ENCODE results near the gene AKT3. TPM values are rescaled to one million over a fixed set of nuclear protein-coding genes. Genes with fewer than 3 reads are reported as not detected.

AKT3 gene
- total RNA-seq, 2 donors from 2014 or later: 46.0 to 85.8 TPM

DNA sequence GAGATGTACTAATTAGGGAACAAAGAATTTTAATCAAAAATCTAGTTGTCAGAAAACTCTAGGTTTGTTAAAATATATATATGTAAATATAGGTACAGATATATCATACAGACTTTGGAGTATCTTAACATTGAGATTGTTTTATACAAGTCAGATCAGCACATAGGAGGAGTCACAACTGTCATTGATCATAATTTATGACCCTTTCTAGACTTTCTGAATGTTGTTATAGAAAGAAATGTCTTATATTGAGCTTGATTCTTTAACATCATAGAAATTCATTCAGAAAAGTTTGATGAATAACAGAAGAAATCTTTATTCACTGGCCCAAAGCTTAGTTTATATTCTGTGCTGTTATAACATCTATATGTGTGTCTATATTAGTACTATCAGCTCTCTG lies 408.4 kb downstream of the AKT3 start:
- TF ChIP-seq, protein P1, sequence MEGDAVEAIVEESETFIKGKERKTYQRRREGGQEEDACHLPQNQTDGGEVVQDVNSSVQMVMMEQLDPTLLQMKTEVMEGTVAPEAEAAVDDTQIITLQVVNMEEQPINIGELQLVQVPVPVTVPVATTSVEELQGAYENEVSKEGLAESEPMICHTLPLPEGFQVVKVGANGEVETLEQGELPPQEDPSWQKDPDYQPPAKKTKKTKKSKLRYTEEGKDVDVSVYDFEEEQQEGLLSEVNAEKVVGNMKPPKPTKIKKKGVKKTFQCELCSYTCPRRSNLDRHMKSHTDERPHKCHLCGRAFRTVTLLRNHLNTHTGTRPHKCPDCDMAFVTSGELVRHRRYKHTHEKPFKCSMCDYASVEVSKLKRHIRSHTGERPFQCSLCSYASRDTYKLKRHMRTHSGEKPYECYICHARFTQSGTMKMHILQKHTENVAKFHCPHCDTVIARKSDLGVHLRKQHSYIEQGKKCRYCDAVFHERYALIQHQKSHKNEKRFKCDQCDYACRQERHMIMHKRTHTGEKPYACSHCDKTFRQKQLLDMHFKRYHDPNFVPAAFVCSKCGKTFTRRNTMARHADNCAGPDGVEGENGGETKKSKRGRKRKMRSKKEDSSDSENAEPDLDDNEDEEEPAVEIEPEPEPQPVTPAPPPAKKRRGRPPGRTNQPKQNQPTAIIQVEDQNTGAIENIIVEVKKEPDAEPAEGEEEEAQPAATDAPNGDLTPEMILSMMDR (IDR thresholded peaks at IDR 0.05): no peak
- Histone ChIP-seq H3K4me1 (ENCODE audit: control insufficient read depth in 1 of 2, low read depth in 2 of 2) (peaks cover 5 to 11% of the 10 kb centered on the region in 2 donors), H3K36me3 (no peaks in the 10 kb centered on the region), H3K27me3 (replicated peaks; ENCODE audit: insufficient read depth) (no peaks in the 10 kb centered on the region), H3K9me3 (no peaks in the 10 kb centered on the region), H3K27ac (no peak overlapping the region), H3K4me3 (no peak overlapping the region)
- ATAC-seq (ENCODE audit: insufficient number of reproducible peaks, low FRiP score, low read depth) (no peak), DNase-seq (ENCODE audit: low spot score) (no peak)

DNA sequence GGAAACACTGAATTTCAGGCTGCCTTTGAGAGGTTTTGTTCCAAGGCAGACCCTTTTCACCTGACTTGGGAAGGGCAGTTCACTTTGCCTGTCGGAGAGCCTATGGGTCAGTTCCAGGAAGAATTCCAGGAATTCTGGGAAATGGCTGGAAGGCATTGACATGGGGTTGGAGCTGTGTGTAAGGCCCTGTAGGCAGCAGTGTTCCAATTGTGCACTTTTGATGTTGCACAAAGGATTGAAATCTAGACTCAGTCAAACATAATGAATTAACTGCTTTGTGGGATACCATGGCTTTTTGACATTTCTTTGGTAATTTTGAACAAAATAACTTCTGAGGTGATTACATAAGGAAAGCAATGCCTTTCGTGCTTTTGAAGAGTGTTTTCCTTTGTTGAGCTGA lies 409.6 kb downstream of the AKT3 start:
- Histone ChIP-seq H3K27me3 (replicated peaks; ENCODE audit: insufficient read depth) (no peaks in the 10 kb centered on the region), H3K27ac (no peak overlapping the region)
- no peak for ATAC-seq (ENCODE audit: insufficient number of reproducible peaks, low FRiP score, low read depth)

DNA sequence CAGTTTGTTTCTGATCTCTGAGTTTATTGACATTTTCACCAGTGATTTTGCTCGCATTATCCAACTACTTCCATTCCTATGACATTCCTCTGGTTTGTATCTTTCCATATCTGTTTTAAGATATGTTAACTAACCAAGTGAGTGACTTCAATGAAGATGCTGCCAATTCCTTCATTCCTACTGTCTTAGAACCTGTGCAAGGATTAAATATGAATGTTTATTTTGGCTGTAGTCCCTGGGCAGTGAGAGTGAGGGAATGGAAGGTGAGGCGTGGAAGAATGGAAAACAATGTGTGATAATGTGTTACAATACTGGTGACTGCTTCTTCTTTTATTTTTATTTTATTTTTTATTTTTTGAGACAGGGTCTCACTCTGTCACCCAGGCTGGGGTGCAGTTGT lies 411.2 kb downstream of the AKT3 start:
- DNase-seq (ENCODE audit: low spot score) (no peak), ATAC-seq (ENCODE audit: insufficient number of reproducible peaks, low FRiP score, low read depth) (no peak)
- Histone ChIP-seq H3K4me1 (ENCODE audit: control insufficient read depth in 1 of 2, low read depth in 2 of 2) (peaks cover 5 to 8% of the 10 kb centered on the region in 2 donors), H3K36me3 (no peaks in the 10 kb centered on the region), H3K9me3 (no peaks in the 10 kb centered on the region), H3K27ac (no peak overlapping the region), H3K4me3 (no peak overlapping the region), H3K27me3 (replicated peaks; ENCODE audit: insufficient read depth) (no peaks in the 10 kb centered on the region)
- TF ChIP-seq, protein P1 (IDR thresholded peaks at IDR 0.05): no peak

More for the DNA sequence above, 409.6 kb downstream of the AKT3 start:
- Histone ChIP-seq H3K4me3 (no peak overlapping the region), H3K36me3 (no peaks in the 10 kb centered on the region), H3K4me1 (ENCODE audit: control insufficient read depth in 1 of 2, low read depth in 2 of 2) (peaks cover 5 to 11% of the 10 kb centered on the region in 2 donors), H3K9me3 (no peaks in the 10 kb centered on the region)
- TF ChIP-seq, protein P1 (IDR thresholded peaks at IDR 0.05): no peak
- no peak for DNase-seq (ENCODE audit: low spot score)

Other genes starting within 250 kb of the AKT3 start
- gene ZBTB18, start 201.0 kb upstream of the AKT3 start, total RNA-seq: 1 to 10 TPM; 8.9 to 9.2 TPM

Data from thoracic aorta (tissue), 2 donors.